HL-60 (cell line): ENCODE results near the gene BCLAF3.

Experiments
- DNase-seq, 2 experiments: peaks; one replicate each; pipeline ENCODE4 v3.0.0-alpha.2; 2010 to 2020; ENCODE audit warnings: low read depth in 1 of 2, low spot score in 1 of 2
- H3K27ac ChIP-seq: fragments of 250-450 bp; sonication (Bioruptor Pico); replicated peaks from 2 replicates; pipeline ENCODE4 v1.5.1; 2020; ENCODE audit warnings: mild to moderate bottlenecking, moderate library complexity
- H3K27me3 ChIP-seq: fragments of 250-450 bp; sonication (Bioruptor Pico); 2 replicates; pipeline ENCODE4 v1.5.1; 2021; ENCODE audit warnings: mild to moderate bottlenecking, moderate library complexity; ENCODE audit not compliant: insufficient read depth, poor library complexity, severe bottlenecking
- H3K4me3 ChIP-seq: replicated peaks from 2 replicates; pipeline ENCODE4 v1.5.1; 2011; ENCODE audit warnings: mild to moderate bottlenecking, control low read depth, low read length; ENCODE audit not compliant: insufficient read depth
- GABPA ChIP-seq: IDR thresholded peaks from 2 replicates; pipeline ENCODE4 v1.6.1; 2012; ENCODE audit warnings: low read depth
- POLR2AphosphoS5 ChIP-seq: IDR thresholded peaks from 2 replicates; pipeline ENCODE4 v1.6.1; 2012; ENCODE audit warnings: low read depth
- SPI1 ChIP-seq: IDR thresholded peaks from 2 replicates; pipeline ENCODE4 v1.6.1; 2012; ENCODE audit warnings: low read depth, mild to moderate bottlenecking, borderline replicate concordance
- TF ChIP-seq, protein P1 (sequence below): IDR thresholded peaks from one replicate; pipeline ENCODE4 v1.5.1; 2011; ENCODE audit warnings: low read length, control low read depth, inconsistent platforms; ENCODE audit not compliant: insufficient read depth
- TF ChIP-seq, protein P2 (sequence below): IDR thresholded peaks from 2 replicates; pipeline ENCODE4 v1.6.1; 2012; ENCODE audit warnings: low read depth; ENCODE audit not compliant: insufficient replicate concordance

Gene BCLAF3

DNA sequence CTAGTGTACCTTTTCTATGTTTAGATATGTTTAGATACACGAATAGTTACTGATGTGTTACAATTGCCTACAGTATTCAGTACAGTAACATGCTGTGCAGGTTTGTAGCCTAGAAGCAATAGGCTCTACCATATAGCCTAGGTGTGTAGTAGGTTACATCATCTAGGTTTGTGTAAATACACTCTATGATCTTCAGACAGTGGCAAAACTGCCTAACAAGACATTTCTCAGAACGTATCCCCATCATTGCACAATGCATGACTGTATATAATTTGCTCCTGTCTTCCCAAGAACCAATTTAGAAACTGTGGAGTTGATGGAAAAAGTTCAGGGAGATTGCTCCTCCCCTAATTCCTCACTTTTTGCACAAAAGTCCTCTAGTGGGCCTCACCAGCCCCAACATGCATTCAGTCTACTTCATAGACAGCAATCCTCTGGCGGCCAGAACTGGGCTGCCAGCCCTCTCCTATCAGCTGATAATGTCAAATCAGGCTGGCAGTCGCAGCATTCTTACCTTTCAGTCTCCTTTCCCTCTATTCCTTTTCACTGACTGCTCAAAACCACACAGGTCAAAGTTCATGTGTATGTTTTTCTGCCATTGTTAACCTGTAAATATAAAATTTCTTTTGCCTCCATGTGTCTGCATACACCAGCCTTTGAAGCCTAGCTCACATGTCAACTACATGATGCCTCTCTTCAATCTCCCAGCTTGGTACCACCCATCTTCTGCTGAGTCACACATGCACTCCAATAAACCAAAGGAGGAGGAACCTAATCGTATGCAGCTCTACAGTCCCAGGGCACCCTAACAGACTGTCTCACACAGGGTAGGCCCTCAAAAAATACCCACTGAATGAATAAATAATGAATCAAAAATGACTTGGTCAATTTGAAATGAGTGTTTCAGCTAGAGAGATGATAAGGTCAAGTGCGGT lies 32.0 kb downstream of the BCLAF3 start:
- Histone ChIP-seq H3K4me3 (no peak overlapping the region), H3K27ac (no peak overlapping the region), H3K27me3 (no peaks in the 10 kb centered on the region)
- no peak for DNase-seq
- no peak for TF ChIP-seq POLR2AphosphoS5
- TF ChIP-seq, protein P1, sequence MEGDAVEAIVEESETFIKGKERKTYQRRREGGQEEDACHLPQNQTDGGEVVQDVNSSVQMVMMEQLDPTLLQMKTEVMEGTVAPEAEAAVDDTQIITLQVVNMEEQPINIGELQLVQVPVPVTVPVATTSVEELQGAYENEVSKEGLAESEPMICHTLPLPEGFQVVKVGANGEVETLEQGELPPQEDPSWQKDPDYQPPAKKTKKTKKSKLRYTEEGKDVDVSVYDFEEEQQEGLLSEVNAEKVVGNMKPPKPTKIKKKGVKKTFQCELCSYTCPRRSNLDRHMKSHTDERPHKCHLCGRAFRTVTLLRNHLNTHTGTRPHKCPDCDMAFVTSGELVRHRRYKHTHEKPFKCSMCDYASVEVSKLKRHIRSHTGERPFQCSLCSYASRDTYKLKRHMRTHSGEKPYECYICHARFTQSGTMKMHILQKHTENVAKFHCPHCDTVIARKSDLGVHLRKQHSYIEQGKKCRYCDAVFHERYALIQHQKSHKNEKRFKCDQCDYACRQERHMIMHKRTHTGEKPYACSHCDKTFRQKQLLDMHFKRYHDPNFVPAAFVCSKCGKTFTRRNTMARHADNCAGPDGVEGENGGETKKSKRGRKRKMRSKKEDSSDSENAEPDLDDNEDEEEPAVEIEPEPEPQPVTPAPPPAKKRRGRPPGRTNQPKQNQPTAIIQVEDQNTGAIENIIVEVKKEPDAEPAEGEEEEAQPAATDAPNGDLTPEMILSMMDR: no peak
- TF ChIP-seq, protein P2, sequence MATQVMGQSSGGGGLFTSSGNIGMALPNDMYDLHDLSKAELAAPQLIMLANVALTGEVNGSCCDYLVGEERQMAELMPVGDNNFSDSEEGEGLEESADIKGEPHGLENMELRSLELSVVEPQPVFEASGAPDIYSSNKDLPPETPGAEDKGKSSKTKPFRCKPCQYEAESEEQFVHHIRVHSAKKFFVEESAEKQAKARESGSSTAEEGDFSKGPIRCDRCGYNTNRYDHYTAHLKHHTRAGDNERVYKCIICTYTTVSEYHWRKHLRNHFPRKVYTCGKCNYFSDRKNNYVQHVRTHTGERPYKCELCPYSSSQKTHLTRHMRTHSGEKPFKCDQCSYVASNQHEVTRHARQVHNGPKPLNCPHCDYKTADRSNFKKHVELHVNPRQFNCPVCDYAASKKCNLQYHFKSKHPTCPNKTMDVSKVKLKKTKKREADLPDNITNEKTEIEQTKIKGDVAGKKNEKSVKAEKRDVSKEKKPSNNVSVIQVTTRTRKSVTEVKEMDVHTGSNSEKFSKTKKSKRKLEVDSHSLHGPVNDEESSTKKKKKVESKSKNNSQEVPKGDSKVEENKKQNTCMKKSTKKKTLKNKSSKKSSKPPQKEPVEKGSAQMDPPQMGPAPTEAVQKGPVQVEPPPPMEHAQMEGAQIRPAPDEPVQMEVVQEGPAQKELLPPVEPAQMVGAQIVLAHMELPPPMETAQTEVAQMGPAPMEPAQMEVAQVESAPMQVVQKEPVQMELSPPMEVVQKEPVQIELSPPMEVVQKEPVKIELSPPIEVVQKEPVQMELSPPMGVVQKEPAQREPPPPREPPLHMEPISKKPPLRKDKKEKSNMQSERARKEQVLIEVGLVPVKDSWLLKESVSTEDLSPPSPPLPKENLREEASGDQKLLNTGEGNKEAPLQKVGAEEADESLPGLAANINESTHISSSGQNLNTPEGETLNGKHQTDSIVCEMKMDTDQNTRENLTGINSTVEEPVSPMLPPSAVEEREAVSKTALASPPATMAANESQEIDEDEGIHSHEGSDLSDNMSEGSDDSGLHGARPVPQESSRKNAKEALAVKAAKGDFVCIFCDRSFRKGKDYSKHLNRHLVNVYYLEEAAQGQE: no peak
- no peak for TF ChIP-seq GABPA
- TF ChIP-seq SPI1: no peak

DNA sequence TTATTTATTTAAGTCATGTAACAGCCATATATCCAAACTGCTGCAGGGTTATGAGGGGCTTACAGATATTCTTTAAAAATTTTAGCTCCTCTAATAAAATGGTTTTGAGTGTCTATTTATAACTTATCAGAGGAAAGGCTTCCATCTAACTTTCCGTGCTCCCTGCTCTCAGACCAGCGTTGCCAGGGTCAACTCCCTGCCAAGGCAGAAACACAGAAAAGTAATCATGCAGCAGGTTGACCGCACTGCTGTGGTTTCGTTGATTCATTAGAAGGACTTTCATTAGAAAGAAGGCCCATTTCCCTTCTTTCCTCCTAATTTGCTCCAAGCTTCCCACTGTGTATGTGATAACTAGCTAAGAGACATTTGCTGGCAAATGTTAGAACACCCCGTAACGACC lies 33.9 kb downstream of the BCLAF3 start:
- Histone ChIP-seq H3K27ac (no peak overlapping the region), H3K4me3 (no peak overlapping the region), H3K27me3 (no peaks in the 10 kb centered on the region)
- TF ChIP-seq POLR2AphosphoS5: no peak
- TF ChIP-seq, protein P2: no peak
- TF ChIP-seq GABPA: no peak
- TF ChIP-seq, protein P1: no peak
- no peak for TF ChIP-seq SPI1
- DNase-seq: no peak

DNA sequence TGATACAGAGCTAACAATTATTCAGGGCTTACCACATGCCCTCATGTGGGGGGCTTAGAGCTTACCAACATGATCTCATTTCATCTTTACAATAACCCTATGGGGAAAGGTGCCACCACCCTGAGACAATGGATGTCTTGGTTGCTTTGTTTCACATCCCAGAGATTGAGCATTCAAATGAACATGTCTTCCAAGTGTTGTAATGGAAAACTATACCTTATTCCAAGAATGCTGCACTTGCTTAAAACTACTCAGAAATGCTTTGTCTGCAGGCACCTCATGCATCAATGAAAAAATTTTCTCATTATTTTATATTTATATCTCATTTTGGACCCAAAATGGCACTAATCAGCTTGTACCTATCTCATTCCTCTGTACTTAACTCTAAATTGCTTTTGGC lies 34.6 kb downstream of the BCLAF3 start:
- no peak for TF ChIP-seq POLR2AphosphoS5
- TF ChIP-seq GABPA: no peak
- TF ChIP-seq, protein P1: no peak
- TF ChIP-seq, protein P2: no peak
- no peak for TF ChIP-seq SPI1
- Histone ChIP-seq H3K27me3 (no peaks in the 10 kb centered on the region), H3K27ac (no peak overlapping the region), H3K4me3 (no peak overlapping the region)
- no peak for DNase-seq
